BE2C (cell line): ENCODE measurements around the gene VWC2L.

ENCODE experiments used
- DNase-seq: peaks from one replicate; pipeline ENCODE4 v3.0.0-alpha.2; 2020
- H3K27me3 ChIP-seq: fragments of 250-450 bp; sonication (Bioruptor Pico); 2 replicates; pipeline ENCODE4 v1.5.1; 2020; ENCODE audit warnings: mild to moderate bottlenecking
- H3K36me3 ChIP-seq: fragments of 250-450 bp; sonication (Bioruptor Pico); 2 replicates; pipeline ENCODE4 v1.5.1; 2020; ENCODE audit warnings: mild to moderate bottlenecking
- H3K4me1 ChIP-seq: fragments of 250-450 bp; sonication (Bioruptor Pico); 2 replicates; pipeline ENCODE4 v1.5.1; 2020
- H3K4me3 ChIP-seq: 2 replicates; pipeline ENCODE4 v1.5.1; 2011; ENCODE audit warnings: low read depth, low read length
- H3K9me3 ChIP-seq: fragments of 250-450 bp; sonication (Bioruptor Pico); 2 replicates; pipeline ENCODE4 v1.5.1; 2020
- CTCF ChIP-seq: IDR thresholded peaks from 2 replicates; pipeline ENCODE4 v1.5.1; 2012; ENCODE audit warnings: mild to moderate bottlenecking, low read depth, low read length

VWC2L gene

DNA sequence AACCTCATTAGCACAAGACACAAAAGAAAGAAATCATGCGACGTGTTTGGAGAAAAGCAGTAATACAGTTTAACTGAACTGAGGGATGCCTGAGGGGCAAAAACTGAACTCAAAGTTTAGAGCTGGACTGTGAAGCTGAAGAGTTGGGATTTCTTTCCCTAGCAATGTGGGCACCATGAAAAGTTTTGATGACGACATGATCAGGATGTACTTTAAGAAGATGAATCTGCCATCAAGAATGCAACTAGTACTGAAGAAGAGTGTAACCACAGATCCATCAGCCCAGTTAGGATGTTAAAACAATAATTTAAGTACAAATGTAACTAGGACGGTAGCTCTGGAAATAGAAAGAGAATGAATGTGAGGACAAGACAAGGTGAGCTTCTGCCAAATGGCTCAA, 196.2 kb downstream of the VWC2L start:
- no peak for DNase-seq
- no peak overlapping the region for H3K4me3 ChIP-seq
- no peaks in the 10 kb centered on the region for H3K27me3 ChIP-seq
- TF ChIP-seq CTCF = no peak
- H3K36me3 ChIP-seq = no peaks in the 10 kb centered on the region
- no peaks in the 10 kb centered on the region for H3K9me3 ChIP-seq
- no peaks in the 10 kb centered on the region for H3K4me1 ChIP-seq

GRCh38 chr2:214611015-214611414, 200.2 kb downstream of the VWC2L start:
- H3K4me1 ChIP-seq = no peaks in the 10 kb centered on the region
- no peaks in the 10 kb centered on the region for H3K9me3 ChIP-seq
- no peaks in the 10 kb centered on the region for H3K36me3 ChIP-seq
- DNase-seq = no peak
- H3K27me3 ChIP-seq = no peaks in the 10 kb centered on the region
- H3K4me3 ChIP-seq = no peak overlapping the region
- TF ChIP-seq CTCF = no peak

- no peak for DNase-seq
Measured at GRCh38 chr2:214624166-214624760, 213.4 kb downstream of the VWC2L start.

DNA sequence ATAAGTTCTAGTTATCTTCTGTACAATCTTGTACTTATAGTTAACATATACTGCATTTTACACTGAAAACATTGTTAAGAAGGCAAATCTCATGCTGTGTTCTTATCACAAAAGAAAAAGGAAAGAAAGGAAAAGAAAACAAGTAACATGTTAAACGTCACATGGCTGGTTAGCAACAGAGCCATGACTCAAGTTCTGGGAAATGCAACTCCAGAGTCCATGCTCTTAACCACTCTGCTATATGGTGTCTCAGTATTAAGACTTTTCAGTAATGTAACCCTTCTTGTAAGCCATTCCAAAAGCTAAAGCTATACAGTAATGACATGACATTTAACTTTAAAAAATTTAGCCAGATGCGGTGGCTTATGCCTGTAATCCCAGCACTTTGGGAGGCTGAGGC, 217.2 kb downstream of the VWC2L start:
- Histone ChIP-seq H3K36me3 (no peaks in the 10 kb centered on the region), H3K4me1 (peaks cover 8% of the 10 kb centered on the region), H3K27me3 (no peaks in the 10 kb centered on the region), H3K4me3 (no peak overlapping the region), H3K9me3 (no peaks in the 10 kb centered on the region)
- no peak for TF ChIP-seq CTCF
- no peak for DNase-seq

More at GRCh38 chr2:214624166-214624760, 213.4 kb downstream of the VWC2L start:
- no peaks in the 10 kb centered on the region for H3K27me3 ChIP-seq
- H3K9me3 ChIP-seq = no peaks in the 10 kb centered on the region
- no peak overlapping the region for H3K4me3 ChIP-seq
- TF ChIP-seq CTCF = no peak
- no peaks in the 10 kb centered on the region for H3K36me3 ChIP-seq
- peaks cover 5% of the 10 kb centered on the region; the same call in 1 of the 2 replicates for H3K4me1 ChIP-seq
